ENCODE measurements around the gene C11orf52. TPM values are rescaled to one million over a fixed set of nuclear protein-coding genes. Genes with fewer than 3 reads are reported as not detected.

The C11orf52 gene
- polyA plus RNA-seq, 1 donor from 2014 or later = not detected

Small RNA genes within 50 kb of the gene (small RNA-seq; reads per million reads assigned to genes)
- gene C11orf52 (0 reads per million in 3 experiments), gene RNA5SP351 (0 to 0.08 (median 0) reads per million in 3 experiments), gene RPL37AP8 (0 reads per million in 3 experiments)

Other genes with a start within 250 kb of the C11orf52 start
- gene PPP2R1B, start 152.5 kb upstream of the C11orf52 start, polyA plus RNA-seq = 10.4 and 11.8 TPM in 2 replicates
- gene ALG9, start 47.3 kb upstream of the C11orf52 start, polyA plus RNA-seq = 82.0 and 92.1 TPM in 2 replicates
- 3.0 and 3.1 TPM in 2 replicates for gene FDXACB1, start 39.7 kb upstream of the C11orf52 start, polyA plus RNA-seq
- 22.0 and 28.1 TPM in 2 replicates for gene CFAP68, start 39.4 kb upstream of the C11orf52 start, polyA plus RNA-seq
- not detected in 2 replicates for gene CRYAB, start 7.1 kb upstream of the C11orf52 start, polyA plus RNA-seq
- not detected in 2 replicates for gene HSPB2, start 6.2 kb upstream of the C11orf52 start, polyA plus RNA-seq
- gene DIXDC1, start 18.4 kb downstream of the C11orf52 start, polyA plus RNA-seq = 54.6 and 59.9 TPM in 2 replicates
- gene DLAT, start 106.5 kb downstream of the C11orf52 start, polyA plus RNA-seq = 38.3 and 41.1 TPM in 2 replicates
- gene PIH1D2, start 155.1 kb downstream of the C11orf52 start, polyA plus RNA-seq = 4.7 and 12.2 TPM in 2 replicates
- 37.0 and 37.7 TPM in 2 replicates for gene NKAPD1, start 155.4 kb downstream of the C11orf52 start, polyA plus RNA-seq
- gene TIMM8B, start 167.8 kb downstream of the C11orf52 start, polyA plus RNA-seq = 121 and 139 TPM in 2 replicates
- gene SDHD, start 168.0 kb downstream of the C11orf52 start, polyA plus RNA-seq = 34.7 and 40.3 TPM in 2 replicates
- not detected in 2 replicates for gene IL18, start 245.2 kb downstream of the C11orf52 start, polyA plus RNA-seq
- gene TEX12, start 248.5 kb downstream of the C11orf52 start, polyA plus RNA-seq = 0.36 and 0.51 TPM in 2 replicates

Measured in neural cell (in vitro differentiated cells).